H9 (cell line): ENCODE measurements around the gene ZMAT3. TPM values are rescaled to one million over a fixed set of nuclear protein-coding genes. Genes with fewer than 3 reads are reported as not detected.

Source experiments
- DNase-seq: peaks from one replicate; pipeline ENCODE4 v3.0.0-alpha.2; 2017
- H2AFZ ChIP-seq: one replicate; pipeline ENCODE4 v1.6.1; 2013; ENCODE audit warnings: mild to moderate bottlenecking, low read length, control low read depth, moderate library complexity
- H2AK5ac ChIP-seq: 2 replicates; pipeline ENCODE4 v1.6.1; 2013; ENCODE audit warnings: low read length, control low read depth, mixed read lengths; ENCODE audit not compliant: insufficient read length
- H2BK120ac ChIP-seq: one replicate; pipeline ENCODE4 v1.6.1; 2013; ENCODE audit warnings: low read depth, mild to moderate bottlenecking, low read length, control low read depth, inconsistent platforms; ENCODE audit not compliant: poor library complexity, severe bottlenecking
- H2BK12ac ChIP-seq: 2 replicates; pipeline ENCODE4 v1.6.1; 2013; ENCODE audit warnings: low read length, control low read depth, mixed read lengths, low read depth; ENCODE audit not compliant: insufficient read length
- H2BK15ac ChIP-seq: 2 replicates; pipeline ENCODE4 v1.6.1; 2013; ENCODE audit warnings: low read depth, low read length, control low read depth
- H2BK20ac ChIP-seq: one replicate; pipeline ENCODE4 v1.6.1; 2013; ENCODE audit warnings: low read depth, mild to moderate bottlenecking, low read length, control low read depth, inconsistent platforms; ENCODE audit not compliant: poor library complexity, severe bottlenecking
- H2BK5ac ChIP-seq: 2 replicates; pipeline ENCODE4 v1.6.1; 2013; ENCODE audit warnings: low read length, control low read depth, mixed read lengths; ENCODE audit not compliant: insufficient read length
- H3K14ac ChIP-seq: 2 replicates; pipeline ENCODE4 v1.6.1; 2013; ENCODE audit warnings: low read length, control low read depth; ENCODE audit not compliant: insufficient read depth
- H3K18ac ChIP-seq: 2 replicates; pipeline ENCODE4 v1.6.1; 2013; ENCODE audit warnings: low read depth, mild to moderate bottlenecking, mixed read lengths, low read length, control low read depth; ENCODE audit not compliant: insufficient read length
- H3K23ac ChIP-seq: 2 replicates; pipeline ENCODE4 v1.6.1; 2013; ENCODE audit warnings: low read length, control low read depth, mixed read lengths, low read depth; ENCODE audit not compliant: insufficient read length
- H3K23me2 ChIP-seq: 2 replicates; pipeline ENCODE4 v1.6.1; 2013; ENCODE audit warnings: low read depth, mild to moderate bottlenecking, mixed read lengths, low read length, control low read depth; ENCODE audit not compliant: insufficient read length, poor library complexity, severe bottlenecking
- H3K27ac ChIP-seq: 2 replicates; pipeline ENCODE4 v1.5.1; 2013; ENCODE audit warnings: low read length, control low read depth, mixed read lengths, low read depth; ENCODE audit not compliant: insufficient read length
- H3K27me3 ChIP-seq: 2 replicates; pipeline ENCODE4 v1.6.1; 2013; ENCODE audit warnings: low read length, control low read depth, inconsistent platforms; ENCODE audit not compliant: insufficient read depth
- H3K4ac ChIP-seq: 2 replicates; pipeline ENCODE4 v1.6.1; 2013; ENCODE audit warnings: low read depth, mild to moderate bottlenecking, control low read depth, inconsistent platforms, low read length, moderate library complexity
- H3K4me1 ChIP-seq: 2 replicates; pipeline ENCODE4 v1.6.1; 2013; ENCODE audit warnings: low read length, control low read depth, inconsistent platforms; ENCODE audit not compliant: insufficient read depth
- H3K4me2 ChIP-seq: 2 replicates; pipeline ENCODE4 v1.6.1; 2013; ENCODE audit warnings: low read length, control low read depth, mixed read lengths; ENCODE audit not compliant: insufficient read length, insufficient read depth
- H3K56ac ChIP-seq: 2 replicates; pipeline ENCODE4 v1.6.1; 2013; ENCODE audit warnings: low read depth, mild to moderate bottlenecking, mixed read lengths, low read length, control low read depth; ENCODE audit not compliant: insufficient read length
- H3K79me1 ChIP-seq: 2 replicates; pipeline ENCODE4 v1.6.1; 2013; ENCODE audit warnings: low read depth, mild to moderate bottlenecking, moderate library complexity, low read length, control low read depth, inconsistent platforms; ENCODE audit not compliant: insufficient read depth, poor library complexity, severe bottlenecking
- H3K79me2 ChIP-seq: 2 replicates; pipeline ENCODE4 v1.6.1; 2013; ENCODE audit warnings: low read length, control low read depth, inconsistent platforms; ENCODE audit not compliant: insufficient read depth
- H3K9ac ChIP-seq: 2 replicates; pipeline ENCODE4 v1.6.1; 2013; ENCODE audit warnings: low read length, control low read depth, mixed read lengths; ENCODE audit not compliant: insufficient read length; ENCODE audit errors: extremely low read depth
- H3K9me3 ChIP-seq: one replicate; pipeline ENCODE4 v1.6.1; 2013; ENCODE audit warnings: low read depth, low read length, inconsistent platforms; ENCODE audit not compliant: control insufficient read depth
- H3T11ph ChIP-seq: one replicate; pipeline ENCODE4 v1.6.1; 2013; ENCODE audit warnings: mild to moderate bottlenecking, low read length, control low read depth, inconsistent platforms
- H4K20me1 ChIP-seq: one replicate; pipeline ENCODE4 v1.6.1; 2013; ENCODE audit not compliant: control insufficient read depth, insufficient read length, insufficient read depth
- H4K5ac ChIP-seq: 2 replicates; pipeline ENCODE4 v1.6.1; 2013; ENCODE audit warnings: low read depth, mild to moderate bottlenecking, mixed read lengths, low read length, control low read depth; ENCODE audit not compliant: insufficient read length
- H4K8ac ChIP-seq: replicated peaks from 2 replicates; pipeline ENCODE4 v1.6.1; 2013; ENCODE audit warnings: low read length, control low read depth, mixed read lengths, low read depth; ENCODE audit not compliant: insufficient read length
- H4K91ac ChIP-seq: 2 replicates; pipeline ENCODE4 v1.6.1; 2013; ENCODE audit warnings: low read depth, mild to moderate bottlenecking, moderate library complexity, mixed read lengths, low read length, control low read depth; ENCODE audit not compliant: insufficient read length
- H3K27ac Mint-ChIP-seq, 3 experiments: 2 replicates in 2 of 3; 3 replicates in 1 of 3; pipeline ENCODE4 v1.8.0; 2020 to 2021; ENCODE audit warnings: mixed read lengths in 3 of 3, mild to moderate bottlenecking in 1 of 3, moderate library complexity in 1 of 3
- H3K27me3 Mint-ChIP-seq: 2 replicates; pipeline ENCODE4 v1.8.0; 2021; ENCODE audit warnings: low read depth, mild to moderate bottlenecking, moderate library complexity, mixed read lengths
- H3K36me3 Mint-ChIP-seq, 3 experiments: 2 replicates in 2 of 3; 3 replicates in 1 of 3; pipeline ENCODE4 v1.8.0; 2020 to 2021; ENCODE audit warnings: low read depth in 3 of 3, mixed read lengths in 3 of 3; ENCODE audit not compliant: insufficient read depth in 1 of 3
- H3K4me1 Mint-ChIP-seq, 2 experiments: 2 replicates each; pipeline ENCODE4 v1.8.0; 2020; ENCODE audit warnings: mixed read lengths in 2 of 2
- H3K4me3 Mint-ChIP-seq, 2 experiments: 2 replicates in 1 of 2; 3 replicates in 1 of 2; pipeline ENCODE4 v1.8.0; 2020 to 2021; ENCODE audit warnings: mild to moderate bottlenecking in 2 of 2, mixed read lengths in 2 of 2, moderate library complexity in 1 of 2
- H3K9me3 Mint-ChIP-seq, 2 experiments: 2 replicates in 1 of 2; 3 replicates in 1 of 2; pipeline ENCODE4 v1.8.0; 2020; ENCODE audit warnings: mild to moderate bottlenecking in 2 of 2, mixed read lengths in 2 of 2, moderate library complexity in 1 of 2
- WGBS: extraction: QIAGEN DNeasy Blood & Tissue Kit; methylation state at CpG from one replicate; pipeline ENCODE4 v1.1.7; 2013; ENCODE audit warnings: missing lambda C conversion rate, low lambda C conversion rate, mixed read lengths; ENCODE audit not compliant: insufficient read length; ENCODE audit errors: extremely low coverage; 5-methylcytosine and 5-hydroxymethylcytosine counted together
- total RNA-seq: library from RNA; stranded (reverse); gene quantifications from 2 replicates; pipeline ENCODE4 v1.2.1, GENCODE V29; 2021
- TF ChIP-seq, protein P1 (sequence below): fragments of 200-600 bp; sonication (generic); conservative IDR thresholded peaks from 3 replicates; pipeline ENCODE4 v1.8.0; 2021; ENCODE audit warnings: antibody characterized with exemption, mild to moderate bottlenecking

ZMAT3 gene
- total RNA-seq, 1 experiment from 2014 or later, result 9.4 TPM

DNA sequence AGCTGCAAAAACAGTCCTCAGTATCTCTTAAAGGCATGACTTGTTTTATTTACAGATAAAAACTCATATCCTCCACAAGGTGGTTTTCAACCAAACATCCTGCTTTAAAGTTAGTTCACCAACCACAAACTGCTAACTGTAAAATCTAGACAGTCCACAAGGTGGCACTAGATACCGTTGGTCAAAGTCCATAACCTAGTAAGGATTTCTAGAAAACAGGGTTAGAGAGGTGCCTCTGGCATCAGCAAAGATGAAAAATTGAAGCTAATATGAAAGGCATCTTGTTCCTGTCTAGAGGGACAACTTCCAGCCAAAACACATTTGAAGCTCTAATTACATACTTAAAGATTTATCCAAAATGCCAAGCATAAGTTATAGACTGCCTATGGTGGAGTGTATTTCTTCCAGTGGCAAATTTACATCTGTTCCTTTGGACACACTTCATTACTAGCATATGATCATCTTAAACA lies 56.0 kb downstream of the ZMAT3 start:
- H4K8ac ChIP-seq, result no peak overlapping the region

More for the DNA sequence above, 56.0 kb downstream of the ZMAT3 start:
- H3K27ac Mint-ChIP-seq, result no peak overlapping the region
- Histone ChIP-seq H3K14ac (no peak overlapping the region), H3K56ac (no peak overlapping the region), H3T11ph (no peak overlapping the region), H3K9ac (no peak overlapping the region), H3K18ac (no peak overlapping the region), H2BK12ac (no peak overlapping the region), H3K4ac (no peak overlapping the region), H3K23ac (no peak overlapping the region), H2AK5ac (no peak overlapping the region), H3K79me1 (no peaks in the 10 kb centered on the region), H3K4me2 (no peak overlapping the region), H2AFZ (no peak overlapping the region), H3K23me2 (no peaks in the 10 kb centered on the region), H3K9me3 (no peaks in the 10 kb centered on the region), H4K5ac (no peak overlapping the region), H2BK20ac (no peak overlapping the region), H3K79me2 (no peaks in the 10 kb centered on the region), H4K20me1 (no peaks in the 10 kb centered on the region), H2BK120ac (no peak overlapping the region), H2BK15ac (no peak overlapping the region), H2BK5ac (no peak overlapping the region), H3K27ac (no peak overlapping the region), H4K91ac (no peak overlapping the region), H3K4me1 (no peaks in the 10 kb centered on the region), H3K27me3 (no peaks in the 10 kb centered on the region)
- TF ChIP-seq, protein P1, sequence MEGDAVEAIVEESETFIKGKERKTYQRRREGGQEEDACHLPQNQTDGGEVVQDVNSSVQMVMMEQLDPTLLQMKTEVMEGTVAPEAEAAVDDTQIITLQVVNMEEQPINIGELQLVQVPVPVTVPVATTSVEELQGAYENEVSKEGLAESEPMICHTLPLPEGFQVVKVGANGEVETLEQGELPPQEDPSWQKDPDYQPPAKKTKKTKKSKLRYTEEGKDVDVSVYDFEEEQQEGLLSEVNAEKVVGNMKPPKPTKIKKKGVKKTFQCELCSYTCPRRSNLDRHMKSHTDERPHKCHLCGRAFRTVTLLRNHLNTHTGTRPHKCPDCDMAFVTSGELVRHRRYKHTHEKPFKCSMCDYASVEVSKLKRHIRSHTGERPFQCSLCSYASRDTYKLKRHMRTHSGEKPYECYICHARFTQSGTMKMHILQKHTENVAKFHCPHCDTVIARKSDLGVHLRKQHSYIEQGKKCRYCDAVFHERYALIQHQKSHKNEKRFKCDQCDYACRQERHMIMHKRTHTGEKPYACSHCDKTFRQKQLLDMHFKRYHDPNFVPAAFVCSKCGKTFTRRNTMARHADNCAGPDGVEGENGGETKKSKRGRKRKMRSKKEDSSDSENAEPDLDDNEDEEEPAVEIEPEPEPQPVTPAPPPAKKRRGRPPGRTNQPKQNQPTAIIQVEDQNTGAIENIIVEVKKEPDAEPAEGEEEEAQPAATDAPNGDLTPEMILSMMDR, result peak; percentile 90
- H3K9me3 Mint-ChIP-seq, result peaks cover 13 to 17% of the 10 kb centered on the region in 2 experiments
- peaks cover 6 to 10% (median 9%) of the 10 kb centered on the region in 3 experiments for H3K36me3 Mint-ChIP-seq
- H3K4me1 Mint-ChIP-seq, result peaks cover 0 to 7% of the 10 kb centered on the region in 2 experiments; a peak in 1 of 4 replicates
- H3K27me3 Mint-ChIP-seq, result no peaks in the 10 kb centered on the region
- WGBS, result no CpG with 5 or more reads among the region's 1 CpG
- no peak for DNase-seq
- H3K4me3 Mint-ChIP-seq, result no peak overlapping the region
